Fibroblast of lung (primary cell): Measurements from ENCODE around the gene KIAA0232. TPM values are rescaled to one million over a fixed set of nuclear protein-coding genes. Genes with fewer than 3 reads are reported as not detected.

ENCODE experiments used
- DNase-seq, 2 donors: peaks; one replicate each; pipeline versions ENCODE4 v3.0.0 to v3.0.0-alpha.2; 2010; ENCODE audit warnings: low read depth in 2 of 2
- H2AFZ ChIP-seq: 2 replicates; pipeline ENCODE4 v1.5.1; 2012; ENCODE audit warnings: low read length, control low read depth, inconsistent platforms
- H3K27ac ChIP-seq: 2 replicates; pipeline ENCODE4 v1.5.1; 2011; ENCODE audit warnings: low read length, control low read depth; ENCODE audit not compliant: insufficient read depth
- H3K27me3 ChIP-seq: 2 replicates; pipeline ENCODE4 v1.5.1; 2011; ENCODE audit warnings: mild to moderate bottlenecking, low read length; ENCODE audit not compliant: control insufficient read depth, insufficient read depth
- H3K36me3 ChIP-seq: 2 replicates; pipeline ENCODE4 v1.5.1; 2011; ENCODE audit warnings: low read length; ENCODE audit not compliant: control insufficient read depth, insufficient read depth
- H3K4me1 ChIP-seq: 2 replicates; pipeline ENCODE4 v1.5.1; 2011; ENCODE audit warnings: low read length; ENCODE audit not compliant: control insufficient read depth, insufficient read depth; ENCODE audit errors: extremely low read depth
- H3K4me2 ChIP-seq: 2 replicates; pipeline ENCODE4 v1.5.1; 2011; ENCODE audit warnings: low read length, control low read depth; ENCODE audit not compliant: insufficient read depth; ENCODE audit errors: extremely low read depth
- H3K4me3 ChIP-seq, 4 experiments: fragments of 200-600 bp in 1 of 4; sonication (generic) in 1 of 4; replicated peaks in 1 of 4; 2 replicates each; pipeline ENCODE4 v1.5.1; 2011 to 2016; ENCODE audit warnings: low read length in 4 of 4, low read depth in 3 of 4, mild to moderate bottlenecking in 3 of 4, control low read depth in 2 of 4, inconsistent platforms in 1 of 4, mixed read lengths in 1 of 4; ENCODE audit not compliant: insufficient read depth in 1 of 4; ENCODE audit errors: control extremely low read depth in 1 of 4
- H3K79me2 ChIP-seq: 2 replicates; pipeline ENCODE4 v1.5.1; 2012; ENCODE audit warnings: mild to moderate bottlenecking, low read length, inconsistent platforms; ENCODE audit not compliant: control insufficient read depth, insufficient read depth
- H3K9ac ChIP-seq: 2 replicates; pipeline ENCODE4 v1.5.1; 2011; ENCODE audit warnings: mild to moderate bottlenecking, low read length, control low read depth; ENCODE audit not compliant: insufficient read depth
- H3K9me3 ChIP-seq: 2 replicates; pipeline ENCODE4 v1.5.1; 2012; ENCODE audit warnings: low read depth, low read length; ENCODE audit not compliant: control insufficient read depth, insufficient read depth
- H4K20me1 ChIP-seq: 2 replicates; pipeline ENCODE4 v1.5.1; 2011; ENCODE audit warnings: low read length; ENCODE audit not compliant: control insufficient read depth, insufficient read depth; ENCODE audit errors: extremely low read depth
- CTCF ChIP-seq, 2 donors: IDR thresholded peaks in 1 of 2; conservative IDR thresholded peaks in 1 of 2; 1 replicate in 1 of 2; 2 replicates in 1 of 2; pipeline ENCODE4 v1.5.1; 2011 to 2012; ENCODE audit warnings: low read length in 2 of 2, control low read depth in 1 of 2, inconsistent platforms in 1 of 2, low read depth in 1 of 2, mild to moderate bottlenecking in 1 of 2
- EZH2 ChIP-seq: IDR thresholded peaks from 2 replicates; pipeline ENCODE4 v1.5.1; 2012; ENCODE audit warnings: low read length, control low read depth, mild to moderate bottlenecking; ENCODE audit errors: missing control alignments
- polyA plus RNA-seq, 2 donors: library from polyadenylated mRNA; depleted of rRNA in 1 of 2; stranded (reverse) in 1 of 2; unstranded in 1 of 2; fragments of >200 nt; gene quantifications; 2 replicates each; pipeline ENCODE4 v1.2.1, GENCODE V29; 2011 to 2012; ENCODE audit warnings: missing spikeins in 1 of 2
- total RNA-seq: library from RNA; depleted of rRNA; stranded (reverse); fragments of >200 nt; gene quantifications from 2 replicates; pipeline ENCODE4 v1.2.1, GENCODE V29; 2014

Gene KIAA0232
- total and polyA plus RNA-seq, 2 donors (not counting 1 experiment from before 2014, with no cell fraction given): 18.0 to 18.8 TPM

GRCh38 chr4:6752486-6752829, 30.1 kb upstream of the KIAA0232 start:
- Histone ChIP-seq H3K4me1 (peaks cover 8% of the 10 kb centered on the region), H3K4me3 (no peak overlapping the region), H2AFZ (no peak overlapping the region), H4K20me1 (no peaks in the 10 kb centered on the region), H3K27me3 (no peaks in the 10 kb centered on the region), H3K27ac (no peak overlapping the region), H3K9me3 (no peaks in the 10 kb centered on the region), H3K9ac (no peak overlapping the region), H3K4me2 (no peak overlapping the region), H3K79me2 (no peaks in the 10 kb centered on the region), H3K36me3 (no peaks in the 10 kb centered on the region)
- TF ChIP-seq CTCF (conservative IDR thresholded peaks at IDR 0.05 in 1 of 2, IDR thresholded peaks at IDR 0.05 in 1 of 2; ENCODE audit: low read depth in 1 of 2, low read length in 2 of 2) (no peak), EZH2 (no peak)
- DNase-seq: no peak

- no peak for TF ChIP-seq EZH2
- no peak for TF ChIP-seq CTCF (conservative IDR thresholded peaks at IDR 0.05 in 1 of 2, IDR thresholded peaks at IDR 0.05 in 1 of 2; ENCODE audit: low read depth in 1 of 2, low read length in 2 of 2)
- no peaks in the 10 kb centered on the region for H3K9me3 ChIP-seq
- no peaks in the 10 kb centered on the region for H4K20me1 ChIP-seq
- no peak overlapping the region for H2AFZ ChIP-seq
- no peak for DNase-seq
- no peaks in the 10 kb centered on the region for H3K27me3 ChIP-seq
- no peak overlapping the region for H3K4me3 ChIP-seq
- H3K27ac ChIP-seq: no peak overlapping the region
- H3K36me3 ChIP-seq: no peaks in the 10 kb centered on the region
- H3K4me2 ChIP-seq: no peak overlapping the region
- peaks cover 8% of the 10 kb centered on the region for H3K4me1 ChIP-seq
- H3K79me2 ChIP-seq: no peaks in the 10 kb centered on the region
- H3K9ac ChIP-seq: no peak overlapping the region
Measured at GRCh38 chr4:6753103-6753560, 29.4 kb upstream of the KIAA0232 start.

- no peak for DNase-seq
- no peak overlapping the region for H3K4me3 ChIP-seq
- H3K4me1 ChIP-seq: peaks cover 8% of the 10 kb centered on the region
- H3K9me3 ChIP-seq: no peaks in the 10 kb centered on the region
- no peaks in the 10 kb centered on the region for H3K27me3 ChIP-seq
- no peak overlapping the region for H3K4me2 ChIP-seq
- no peak overlapping the region for H2AFZ ChIP-seq
- TF ChIP-seq EZH2 (no peak), CTCF (conservative IDR thresholded peaks at IDR 0.05 in 1 of 2, IDR thresholded peaks at IDR 0.05 in 1 of 2; ENCODE audit: low read depth in 1 of 2, low read length in 2 of 2) (no peak)
- no peak overlapping the region for H3K27ac ChIP-seq
- no peaks in the 10 kb centered on the region for H3K36me3 ChIP-seq
- no peaks in the 10 kb centered on the region for H4K20me1 ChIP-seq
- H3K9ac ChIP-seq: no peak overlapping the region
- no peaks in the 10 kb centered on the region for H3K79me2 ChIP-seq
Measured at GRCh38 chr4:6753891-6754290, 28.6 kb upstream of the KIAA0232 start.
